ENCODE measurements around the gene ZFAND3. TPM values are rescaled to one million over a fixed set of nuclear protein-coding genes. Genes with fewer than 3 reads are reported as not detected.

The ZFAND3 gene
- polyA plus RNA-seq, 1 experiment, result 15.5 TPM

- Histone ChIP-seq H3K27ac (ENCODE audit: low read depth, low read length) (no peak overlapping the region), H3K4me3 (ENCODE audit: low read depth, low read length) (no peak overlapping the region), H3K27me3 (ENCODE audit: control insufficient read depth, insufficient read depth, low read length) (peaks cover 6% of the 10 kb centered on the region), H3K9me3 (ENCODE audit: control insufficient read depth, insufficient read depth, low read length) (no peaks in the 10 kb centered on the region)
- ChIA-PET POLR2A (no interaction called here), CTCF (no interaction called here)
- no peak for DNase-seq (ENCODE audit: low read depth, low spot score)
- TF ChIP-seq, protein P1, sequence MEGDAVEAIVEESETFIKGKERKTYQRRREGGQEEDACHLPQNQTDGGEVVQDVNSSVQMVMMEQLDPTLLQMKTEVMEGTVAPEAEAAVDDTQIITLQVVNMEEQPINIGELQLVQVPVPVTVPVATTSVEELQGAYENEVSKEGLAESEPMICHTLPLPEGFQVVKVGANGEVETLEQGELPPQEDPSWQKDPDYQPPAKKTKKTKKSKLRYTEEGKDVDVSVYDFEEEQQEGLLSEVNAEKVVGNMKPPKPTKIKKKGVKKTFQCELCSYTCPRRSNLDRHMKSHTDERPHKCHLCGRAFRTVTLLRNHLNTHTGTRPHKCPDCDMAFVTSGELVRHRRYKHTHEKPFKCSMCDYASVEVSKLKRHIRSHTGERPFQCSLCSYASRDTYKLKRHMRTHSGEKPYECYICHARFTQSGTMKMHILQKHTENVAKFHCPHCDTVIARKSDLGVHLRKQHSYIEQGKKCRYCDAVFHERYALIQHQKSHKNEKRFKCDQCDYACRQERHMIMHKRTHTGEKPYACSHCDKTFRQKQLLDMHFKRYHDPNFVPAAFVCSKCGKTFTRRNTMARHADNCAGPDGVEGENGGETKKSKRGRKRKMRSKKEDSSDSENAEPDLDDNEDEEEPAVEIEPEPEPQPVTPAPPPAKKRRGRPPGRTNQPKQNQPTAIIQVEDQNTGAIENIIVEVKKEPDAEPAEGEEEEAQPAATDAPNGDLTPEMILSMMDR (IDR thresholded peaks at IDR 0.05; ENCODE audit: low read depth, low read length), result no peak
Observed at GRCh38 chr6:37779111-37779800, 40.3 kb upstream of the ZFAND3 start.

DNA sequence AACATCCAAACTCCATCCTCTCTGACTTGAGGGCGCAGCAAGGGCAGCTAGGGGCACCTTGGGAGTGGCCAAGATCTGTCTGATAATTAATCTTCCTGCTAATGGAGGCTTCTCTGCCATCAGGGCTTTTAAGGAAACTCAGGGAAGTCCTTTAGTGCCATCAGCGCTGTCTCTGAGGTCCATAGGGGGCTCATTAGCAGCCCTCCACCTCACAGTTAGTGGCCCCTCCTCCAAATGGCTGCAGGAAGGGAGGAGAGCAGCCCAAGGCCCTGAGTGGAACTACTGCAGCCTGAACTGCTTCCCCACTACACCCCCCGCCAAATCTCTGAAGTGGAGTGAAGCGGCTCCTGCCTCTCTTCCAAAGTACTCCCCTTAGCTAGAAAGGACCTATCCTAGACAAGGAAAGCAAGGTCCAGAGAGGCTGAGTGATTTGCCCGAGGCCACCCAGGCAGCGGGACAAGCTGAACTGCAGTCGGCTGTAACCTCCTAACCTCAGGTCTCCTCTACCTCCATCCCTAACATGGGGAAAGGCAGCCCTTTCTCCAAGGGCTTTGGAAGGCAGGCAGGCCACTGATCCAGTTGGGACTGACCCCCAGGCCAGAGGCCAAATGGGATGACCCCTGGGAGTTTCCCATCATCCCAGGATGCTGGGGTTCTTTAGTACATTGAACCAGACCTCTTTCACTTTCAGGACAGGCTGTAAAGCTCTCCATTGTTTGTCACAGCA, 39.5 kb upstream of the ZFAND3 start:
- Histone ChIP-seq H3K27me3 (ENCODE audit: control insufficient read depth, insufficient read depth, low read length) (peaks cover 6% of the 10 kb centered on the region), H3K4me3 (ENCODE audit: low read depth, low read length) (no peak overlapping the region), H3K9me3 (ENCODE audit: control insufficient read depth, insufficient read depth, low read length) (no peaks in the 10 kb centered on the region), H3K27ac (ENCODE audit: low read depth, low read length) (no peak overlapping the region)
- no peak for DNase-seq (ENCODE audit: low read depth, low spot score)
- CTCF ChIA-PET, result no interaction called here
- POLR2A ChIA-PET, result no interaction called here
- TF ChIP-seq, protein P1 (IDR thresholded peaks at IDR 0.05; ENCODE audit: low read depth, low read length), result no peak

- Histone ChIP-seq H3K9me3 (ENCODE audit: control insufficient read depth, insufficient read depth, low read length) (no peaks in the 10 kb centered on the region), H3K27ac (ENCODE audit: low read depth, low read length) (no peak overlapping the region), H3K27me3 (ENCODE audit: control insufficient read depth, insufficient read depth, low read length) (peaks cover 2% of the 10 kb centered on the region), H3K4me3 (ENCODE audit: low read depth, low read length) (no peak overlapping the region)
- ChIA-PET CTCF (interaction anchor here (1.1 to 1.4 kb wide), 2 partner anchors 9 to 76 kb away, joined by 4 to 6 read pairs; no protein-coding TSS in a partner anchor), POLR2A (no interaction called here)
- TF ChIP-seq, protein P1 (IDR thresholded peaks at IDR 0.05; ENCODE audit: low read depth, low read length), result no peak
- no peak for DNase-seq (ENCODE audit: low read depth, low spot score)
Observed at GRCh38 chr6:37781788-37782187, 37.7 kb upstream of the ZFAND3 start.

DNA sequence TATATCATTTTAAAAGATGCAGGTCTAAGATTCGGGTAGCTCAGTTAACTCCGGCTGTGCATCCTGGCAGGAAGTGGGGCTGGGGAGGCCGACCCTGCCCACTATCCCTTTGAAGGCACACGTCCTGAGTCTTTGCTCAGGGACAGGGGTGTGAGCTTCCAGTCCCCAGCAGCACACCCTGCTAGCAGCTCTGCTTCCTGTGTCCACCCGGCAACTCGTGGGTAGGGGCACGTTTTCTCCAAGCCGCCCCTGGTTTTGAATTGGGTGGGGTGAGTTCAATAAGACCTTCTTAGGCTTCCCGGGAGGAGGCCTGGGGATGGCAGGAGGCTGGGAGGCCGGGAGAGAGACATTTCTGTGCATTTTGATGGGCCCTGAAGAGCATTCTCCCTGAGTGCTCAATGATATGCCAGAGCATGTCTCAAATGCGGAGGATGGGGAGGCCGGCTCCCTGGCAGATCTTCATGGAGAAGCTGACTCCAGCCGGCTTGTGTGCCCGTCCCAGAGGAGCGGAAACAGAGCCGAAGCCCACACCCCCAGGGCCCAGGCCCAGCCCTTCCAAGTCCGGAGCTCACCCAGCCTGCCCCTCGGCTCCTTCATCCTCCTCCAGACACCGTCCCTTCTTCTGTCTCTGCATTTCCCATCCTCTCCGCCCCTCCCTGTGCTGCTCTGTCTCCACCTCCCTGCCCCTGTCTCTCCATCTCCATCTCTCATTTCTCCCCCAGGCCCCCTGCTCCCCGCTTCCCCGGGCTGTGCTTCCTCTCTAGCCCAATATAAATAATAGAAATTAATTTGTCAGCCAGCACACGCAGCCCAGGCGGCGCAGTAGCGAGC, 36.3 kb upstream of the ZFAND3 start:
- Histone ChIP-seq H3K27me3 (ENCODE audit: control insufficient read depth, insufficient read depth, low read length) (peaks cover 2% of the 10 kb centered on the region), H3K27ac (ENCODE audit: low read depth, low read length) (no peak overlapping the region), H3K9me3 (ENCODE audit: control insufficient read depth, insufficient read depth, low read length) (no peaks in the 10 kb centered on the region), H3K4me3 (ENCODE audit: low read depth, low read length) (peak overlapping the region; percentile 21)
- DNase-seq (ENCODE audit: low read depth, low spot score), result no peak
- TF ChIP-seq, protein P1 (IDR thresholded peaks at IDR 0.05; ENCODE audit: low read depth, low read length), result peak; percentile 12; the same call in 1 of the 2 replicates
- CTCF ChIA-PET, result interaction anchor here (0.6 to 1.5 kb wide), 9 partner anchors 8 to 568 kb away, joined by 3 to 10 read pairs (median 5); no protein-coding TSS in a partner anchor
- POLR2A ChIA-PET, result interaction anchor here (0.7 kb wide), 3 partner anchors 36 to 99 kb away, joined by 3 to 9 read pairs (median 4); no protein-coding TSS in a partner anchor

All from AG04450 (cell line).